Measurements from ENCODE around the gene KPNA6.

- TF ChIP-seq CTCF (IDR thresholded peaks at IDR 0.05) (no peak), POLR2A (IDR thresholded peaks at IDR 0.05) (no peak), POLR2AphosphoS5 (IDR thresholded peaks at IDR 0.05) (no peak)
These were observed 19.7 kb downstream of the KPNA6 start for GRCh38 chr1:32127409-32128198.

Measured in breast epithelium (tissue), 3 donors.